ENCODE measurements around the gene CCDC137.

CCDC137 gene

GRCh38 chr17:81630274-81630673, 36.3 kb upstream of the CCDC137 start:
- H3K9me3 ChIP-seq (ENCODE audit: control insufficient read depth, insufficient read depth, low read depth, low read length), result no peaks in the 10 kb centered on the region
- no peaks in the 10 kb centered on the region for H3K4me1 ChIP-seq (ENCODE audit: control insufficient read depth, insufficient read depth, low read length)
- ChIA-PET CTCF (interaction anchor here (0.6 to 1.2 kb wide), 4 partner anchors 24 to 378 kb away, joined by 3 read pairs; partner anchors contain the start of gene BAHCC1), POLR2A (interaction anchor here (0.9 kb wide), 1 partner anchor 10 kb away, joined by 5 read pairs; no protein-coding TSS in a partner anchor)
- no peak overlapping the region for H3K4me3 ChIP-seq (ENCODE audit: low read depth, low read length)
- peaks cover 57 to 66% of the 10 kb centered on the region in 2 experiments for H3K36me3 ChIP-seq (ENCODE audit: control insufficient read depth in 2 of 2, insufficient read depth in 1 of 2, low read length in 2 of 2)
- H3K27ac ChIP-seq (ENCODE audit: extremely low read depth, low read depth, low read length), result no peak overlapping the region
- TF ChIP-seq ZSCAN16 (tag by site-specific recombination; IDR thresholded peaks at IDR 0.05) (no peak), EGR2 (tag by site-specific recombination; IDR thresholded peaks at IDR 0.05; ENCODE audit: low read depth) (no peak), ZNF10 (tag by site-specific recombination; IDR thresholded peaks at IDR 0.05) (no peak), ZBTB21 (tag by site-specific recombination; IDR thresholded peaks at IDR 0.05) (no peak), GLIS2 (tag by site-specific recombination; IDR thresholded peaks at IDR 0.05) (no peak), ZNF473 (tag by site-specific recombination; IDR thresholded peaks at IDR 0.05) (no peak), ZBTB8A (tag by site-specific recombination; IDR thresholded peaks at IDR 0.05) (no peak), TRIM28 (IDR thresholded peaks at IDR 0.05; ENCODE audit: borderline replicate concordance, low read length) (no peak), ZNF704 (tag by site-specific recombination; IDR thresholded peaks at IDR 0.05) (no peak), ZNF394 (tag by site-specific recombination; IDR thresholded peaks at IDR 0.05; ENCODE audit: borderline replicate concordance) (no peak), ZNF138 (tag by site-specific recombination; IDR thresholded peaks at IDR 0.05; ENCODE audit: borderline replicate concordance) (no peak)
- TF ChIP-seq, protein P1, sequence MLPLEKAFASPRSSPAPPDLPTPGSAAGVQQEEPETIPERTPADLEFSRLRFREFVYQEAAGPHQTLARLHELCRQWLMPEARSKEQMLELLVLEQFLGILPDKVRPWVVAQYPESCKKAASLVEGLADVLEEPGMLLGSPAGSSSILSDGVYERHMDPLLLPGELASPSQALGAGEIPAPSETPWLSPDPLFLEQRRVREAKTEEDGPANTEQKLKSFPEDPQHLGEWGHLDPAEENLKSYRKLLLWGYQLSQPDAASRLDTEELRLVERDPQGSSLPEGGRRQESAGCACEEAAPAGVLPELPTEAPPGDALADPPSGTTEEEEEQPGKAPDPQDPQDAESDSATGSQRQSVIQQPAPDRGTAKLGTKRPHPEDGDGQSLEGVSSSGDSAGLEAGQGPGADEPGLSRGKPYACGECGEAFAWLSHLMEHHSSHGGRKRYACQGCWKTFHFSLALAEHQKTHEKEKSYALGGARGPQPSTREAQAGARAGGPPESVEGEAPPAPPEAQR (tag by site-specific recombination; IDR thresholded peaks at IDR 0.05), result no peak
- TF ChIP-seq, protein P2, sequence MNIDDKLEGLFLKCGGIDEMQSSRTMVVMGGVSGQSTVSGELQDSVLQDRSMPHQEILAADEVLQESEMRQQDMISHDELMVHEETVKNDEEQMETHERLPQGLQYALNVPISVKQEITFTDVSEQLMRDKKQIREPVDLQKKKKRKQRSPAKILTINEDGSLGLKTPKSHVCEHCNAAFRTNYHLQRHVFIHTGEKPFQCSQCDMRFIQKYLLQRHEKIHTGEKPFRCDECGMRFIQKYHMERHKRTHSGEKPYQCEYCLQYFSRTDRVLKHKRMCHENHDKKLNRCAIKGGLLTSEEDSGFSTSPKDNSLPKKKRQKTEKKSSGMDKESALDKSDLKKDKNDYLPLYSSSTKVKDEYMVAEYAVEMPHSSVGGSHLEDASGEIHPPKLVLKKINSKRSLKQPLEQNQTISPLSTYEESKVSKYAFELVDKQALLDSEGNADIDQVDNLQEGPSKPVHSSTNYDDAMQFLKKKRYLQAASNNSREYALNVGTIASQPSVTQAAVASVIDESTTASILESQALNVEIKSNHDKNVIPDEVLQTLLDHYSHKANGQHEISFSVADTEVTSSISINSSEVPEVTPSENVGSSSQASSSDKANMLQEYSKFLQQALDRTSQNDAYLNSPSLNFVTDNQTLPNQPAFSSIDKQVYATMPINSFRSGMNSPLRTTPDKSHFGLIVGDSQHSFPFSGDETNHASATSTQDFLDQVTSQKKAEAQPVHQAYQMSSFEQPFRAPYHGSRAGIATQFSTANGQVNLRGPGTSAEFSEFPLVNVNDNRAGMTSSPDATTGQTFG (tag by site-specific recombination; IDR thresholded peaks at IDR 0.05; ENCODE audit: borderline replicate concordance), result no peak

DNA sequence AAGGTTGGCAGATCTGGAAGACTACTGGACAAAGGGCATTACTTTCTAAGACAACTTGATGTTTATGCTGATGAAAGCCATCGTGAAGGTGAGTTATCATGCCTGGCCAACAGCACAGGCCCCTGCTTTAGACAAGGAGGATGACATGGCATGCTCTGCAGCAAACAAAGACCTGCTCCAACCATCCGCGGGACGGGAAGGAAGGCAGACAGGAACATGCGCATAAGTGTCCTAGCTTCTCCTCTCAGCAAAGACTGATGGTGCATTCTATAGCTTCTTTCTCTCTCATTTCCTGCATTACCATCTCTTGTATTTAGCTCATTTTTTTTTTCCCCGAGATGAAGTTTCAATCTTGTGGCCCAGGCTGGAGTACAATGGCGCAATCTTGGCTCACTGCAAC, 35.1 kb upstream of the CCDC137 start:
- ChIA-PET CTCF (interaction anchor here (0.6 to 1.2 kb wide), 5 partner anchors 12 to 40 kb away, joined by 3 to 4 read pairs (median 3); no protein-coding TSS in a partner anchor), POLR2A (interaction anchor here (0.7 to 1.6 kb wide), 4 partner anchors 31 to 83 kb away, joined by 3 to 5 read pairs (median 4); partner anchors contain the start of genes ARL16 and HGS)
- no peak overlapping the region for H3K4me3 ChIP-seq (ENCODE audit: low read depth, low read length)
- H3K27ac ChIP-seq (ENCODE audit: extremely low read depth, low read depth, low read length), result no peak overlapping the region
- H3K36me3 ChIP-seq (ENCODE audit: control insufficient read depth in 2 of 2, insufficient read depth in 1 of 2, low read length in 2 of 2), result peaks cover 45 to 54% of the 10 kb centered on the region in 2 experiments
- H3K4me1 ChIP-seq (ENCODE audit: control insufficient read depth, insufficient read depth, low read length), result peaks cover 6% of the 10 kb centered on the region; the same call in 1 of the 2 replicates
- no peaks in the 10 kb centered on the region for H3K9me3 ChIP-seq (ENCODE audit: control insufficient read depth, insufficient read depth, low read depth, low read length)
- TF ChIP-seq ZNF558 (tag by site-specific recombination; IDR thresholded peaks at IDR 0.05) (no peak), ZBTB11 (tag by site-specific recombination; conservative IDR thresholded peaks at IDR 0.05; ENCODE audit: low read depth) (no peak), ZNF768 (tag by site-specific recombination; IDR thresholded peaks at IDR 0.05) (no peak), ATF2 (tag by site-specific recombination; IDR thresholded peaks at IDR 0.05; ENCODE audit: low read depth) (no peak), GLI2 (tag by site-specific recombination; IDR thresholded peaks at IDR 0.05; ENCODE audit: borderline replicate concordance, low read depth) (no peak), ZNF626 (tag by site-specific recombination; IDR thresholded peaks at IDR 0.05) (no peak), MZF1 (tag by site-specific recombination; IDR thresholded peaks at IDR 0.05; ENCODE audit: borderline replicate concordance) (no peak), YY2 (tag by site-specific recombination; IDR thresholded peaks at IDR 0.05) (no peak), ZNF157 (tag by site-specific recombination; IDR thresholded peaks at IDR 0.05) (no peak), ZNF404 (tag by site-specific recombination; IDR thresholded peaks at IDR 0.05) (no peak), SCRT1 (tag by site-specific recombination; IDR thresholded peaks at IDR 0.05; ENCODE audit: borderline replicate concordance) (no peak), BCL11B (tag by site-specific recombination; IDR thresholded peaks at IDR 0.05; ENCODE audit: low read depth) (no peak), ZNF184 (tag by site-specific recombination; IDR thresholded peaks at IDR 0.05) (no peak)

Data from HEK293 (cell line).